Neural cell (in vitro differentiated cells): ENCODE results near the gene GABRG3. TPM values are rescaled to one million over a fixed set of nuclear protein-coding genes. Genes with fewer than 3 reads are reported as not detected.

Experiments
- H2AFZ ChIP-seq: fragments of 200-600, 300-800 bp; sonication (generic), shearing (Covaris generic); 2 replicates; pipeline ENCODE4 v1.6.0; 2014; ENCODE audit warnings: low read depth, mild to moderate bottlenecking, antibody characterized with exemption, low read length, moderate library complexity
- H3F3A ChIP-seq: fragments of 200-600 bp; shearing (Covaris generic); 2 replicates; pipeline ENCODE4 v1.6.1; 2016; ENCODE audit warnings: mild to moderate bottlenecking, moderate library complexity, mixed read lengths, antibody characterized with exemption, low read length; ENCODE audit not compliant: insufficient read depth, poor library complexity, severe bottlenecking
- H3K27ac ChIP-seq: fragments of 200-600, 300-800 bp; sonication (generic), shearing (Covaris generic); 2 replicates; pipeline ENCODE4 v1.5.1; 2014; ENCODE audit warnings: mild to moderate bottlenecking, low read length, moderate library complexity
- H3K27me3 ChIP-seq: fragments of 300-800, 200-600 bp; sonication (generic), shearing (Covaris generic); 2 replicates; pipeline ENCODE4 v1.6.0; 2014; ENCODE audit warnings: mild to moderate bottlenecking, low read depth, low read length, moderate library complexity; ENCODE audit not compliant: insufficient read depth
- H3K36me3 ChIP-seq: fragments of 300-800, 200-600 bp; sonication (generic), shearing (Covaris generic); 2 replicates; pipeline ENCODE4 v1.5.1; 2014; ENCODE audit warnings: mild to moderate bottlenecking, antibody characterized with exemption, low read length, moderate library complexity; ENCODE audit not compliant: insufficient read depth
- H3K4me2 ChIP-seq: fragments of 300-800, 200-600 bp; sonication (generic), shearing (Covaris generic); 2 replicates; pipeline ENCODE4 v1.6.0; 2014; ENCODE audit warnings: mild to moderate bottlenecking, low read length
- H3K4me3 ChIP-seq: fragments of 300-800, 200-600 bp; sonication (generic), shearing (Covaris generic); 2 replicates; pipeline ENCODE4 v1.5.1; 2014; ENCODE audit warnings: mild to moderate bottlenecking, low read length, moderate library complexity
- H3K79me2 ChIP-seq: fragments of 200-600 bp; shearing (Covaris generic); replicated peaks from 2 replicates; pipeline ENCODE4 v1.6.0; 2014; ENCODE audit warnings: mild to moderate bottlenecking, low read length, moderate library complexity; ENCODE audit not compliant: insufficient read depth
- H3K9ac ChIP-seq: fragments of 300-800, 200-600 bp; sonication (generic), shearing (Covaris generic); 2 replicates; pipeline ENCODE4 v1.6.1; 2016; ENCODE audit warnings: mild to moderate bottlenecking, low read length, mixed read lengths
- H3K9me2 ChIP-seq: fragments of 200-600 bp; shearing (Covaris generic); 2 replicates; pipeline ENCODE4 v1.6.1; 2016; ENCODE audit warnings: mild to moderate bottlenecking, low read length, mixed read lengths; ENCODE audit not compliant: insufficient read depth
- H3K9me3 ChIP-seq: fragments of 200-600, 300-800 bp; sonication (generic), shearing (Covaris generic); 2 replicates; pipeline ENCODE4 v1.6.1; 2016; ENCODE audit warnings: mild to moderate bottlenecking, mixed run types, low read length, moderate library complexity, mixed read lengths
- H4K20me1 ChIP-seq: fragments of 200-600 bp; shearing (Covaris generic); 2 replicates; pipeline ENCODE4 v1.6.1; 2016; ENCODE audit warnings: mild to moderate bottlenecking, mixed run types; ENCODE audit not compliant: insufficient read depth
- EP300 ChIP-seq: fragments of 450-650 bp; conservative IDR thresholded peaks from 2 replicates; pipeline ENCODE4 v1.6.1; 2014; ENCODE audit warnings: antibody characterized with exemption, mild to moderate bottlenecking, moderate library complexity; ENCODE audit not compliant: poor library complexity, severe bottlenecking
- EZH2 ChIP-seq: fragments of 200-600, 300-800 bp; shearing (Covaris generic), sonication (generic); IDR thresholded peaks from 2 replicates; pipeline ENCODE4 v1.6.1; 2014; ENCODE audit warnings: antibody characterized with exemption, low read length, borderline replicate concordance, mild to moderate bottlenecking; ENCODE audit not compliant: insufficient read depth, poor library complexity, severe bottlenecking
- MXI1 ChIP-seq: fragments of 450-650 bp; conservative IDR thresholded peaks from 2 replicates; pipeline ENCODE4 v1.6.1; 2014; ENCODE audit warnings: antibody characterized with exemption, mild to moderate bottlenecking; ENCODE audit not compliant: poor library complexity, severe bottlenecking
- POLR2AphosphoS5 ChIP-seq: IDR thresholded peaks from 2 replicates; pipeline ENCODE4 v1.6.1; 2012
- RAD21 ChIP-seq: fragments of 450-650 bp; conservative IDR thresholded peaks from 2 replicates; pipeline ENCODE4 v1.6.1; 2014; ENCODE audit warnings: antibody characterized with exemption, mild to moderate bottlenecking, moderate library complexity
- SMC3 ChIP-seq: fragments of 450-650 bp; conservative IDR thresholded peaks from 2 replicates; pipeline ENCODE4 v1.6.1; 2014; ENCODE audit warnings: antibody characterized with exemption, mild to moderate bottlenecking, moderate library complexity; ENCODE audit not compliant: poor library complexity
- TAF1 ChIP-seq: IDR thresholded peaks from 2 replicates; pipeline ENCODE4 v1.6.1; 2012; ENCODE audit warnings: low read depth
- polyA plus RNA-seq: library from polyadenylated mRNA; depleted of rRNA; stranded (reverse); fragments of >200 nt; gene quantifications from 2 replicates; pipeline ENCODE4 v1.2.3, GENCODE V29; 2014
- TF ChIP-seq, protein P1 (sequence below): fragments of 450-650 bp; IDR thresholded peaks from 2 replicates; pipeline ENCODE4 v1.5.1; 2014; ENCODE audit warnings: antibody characterized with exemption, mild to moderate bottlenecking, moderate library complexity; ENCODE audit not compliant: poor library complexity, severe bottlenecking
- TF ChIP-seq, protein P2 (sequence below): IDR thresholded peaks from 2 replicates; pipeline ENCODE4 v1.6.1; 2012; ENCODE audit warnings: borderline replicate concordance

Gene GABRG3
- polyA plus RNA-seq, 1 donor from 2014 or later: 1.2 TPM

DNA sequence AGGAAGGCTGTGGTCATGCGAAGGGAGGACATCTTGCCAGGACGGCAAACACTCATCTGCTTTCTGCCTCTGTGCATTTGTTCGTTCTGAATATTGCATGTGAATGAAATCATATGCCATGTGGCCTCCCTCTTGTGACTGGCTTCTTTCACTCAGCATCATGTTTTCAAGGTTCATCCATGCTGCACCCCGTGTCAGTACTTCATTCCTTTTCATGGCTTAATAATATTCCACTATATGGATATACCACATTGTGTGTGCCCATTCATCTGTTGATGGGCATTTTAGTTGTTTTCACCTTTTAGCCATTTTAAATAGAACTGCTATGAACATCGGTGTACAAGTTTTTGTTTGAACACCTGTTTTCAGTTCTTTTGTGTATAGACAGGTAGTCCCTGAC lies 118.7 kb downstream of the GABRG3 start:
- Histone ChIP-seq H3K79me2 (no peaks in the 10 kb centered on the region), H3K9me3 (no peaks in the 10 kb centered on the region), H4K20me1 (no peaks in the 10 kb centered on the region), H3K36me3 (no peaks in the 10 kb centered on the region), H3K27me3 (no peaks in the 10 kb centered on the region), H3K9ac (no peak overlapping the region), H3K4me3 (no peak overlapping the region), H3K27ac (no peak overlapping the region), H3F3A (no peaks in the 10 kb centered on the region), H3K9me2 (no peaks in the 10 kb centered on the region), H3K4me2 (no peak overlapping the region), H2AFZ (no peak overlapping the region)
- TF ChIP-seq MXI1: no peak
- no peak for TF ChIP-seq TAF1
- TF ChIP-seq RAD21: no peak
- TF ChIP-seq EZH2: no peak
- TF ChIP-seq, protein P1, sequence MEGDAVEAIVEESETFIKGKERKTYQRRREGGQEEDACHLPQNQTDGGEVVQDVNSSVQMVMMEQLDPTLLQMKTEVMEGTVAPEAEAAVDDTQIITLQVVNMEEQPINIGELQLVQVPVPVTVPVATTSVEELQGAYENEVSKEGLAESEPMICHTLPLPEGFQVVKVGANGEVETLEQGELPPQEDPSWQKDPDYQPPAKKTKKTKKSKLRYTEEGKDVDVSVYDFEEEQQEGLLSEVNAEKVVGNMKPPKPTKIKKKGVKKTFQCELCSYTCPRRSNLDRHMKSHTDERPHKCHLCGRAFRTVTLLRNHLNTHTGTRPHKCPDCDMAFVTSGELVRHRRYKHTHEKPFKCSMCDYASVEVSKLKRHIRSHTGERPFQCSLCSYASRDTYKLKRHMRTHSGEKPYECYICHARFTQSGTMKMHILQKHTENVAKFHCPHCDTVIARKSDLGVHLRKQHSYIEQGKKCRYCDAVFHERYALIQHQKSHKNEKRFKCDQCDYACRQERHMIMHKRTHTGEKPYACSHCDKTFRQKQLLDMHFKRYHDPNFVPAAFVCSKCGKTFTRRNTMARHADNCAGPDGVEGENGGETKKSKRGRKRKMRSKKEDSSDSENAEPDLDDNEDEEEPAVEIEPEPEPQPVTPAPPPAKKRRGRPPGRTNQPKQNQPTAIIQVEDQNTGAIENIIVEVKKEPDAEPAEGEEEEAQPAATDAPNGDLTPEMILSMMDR: no peak
- TF ChIP-seq EP300: no peak
- TF ChIP-seq SMC3: no peak
- no peak for TF ChIP-seq POLR2AphosphoS5
- TF ChIP-seq, protein P2, sequence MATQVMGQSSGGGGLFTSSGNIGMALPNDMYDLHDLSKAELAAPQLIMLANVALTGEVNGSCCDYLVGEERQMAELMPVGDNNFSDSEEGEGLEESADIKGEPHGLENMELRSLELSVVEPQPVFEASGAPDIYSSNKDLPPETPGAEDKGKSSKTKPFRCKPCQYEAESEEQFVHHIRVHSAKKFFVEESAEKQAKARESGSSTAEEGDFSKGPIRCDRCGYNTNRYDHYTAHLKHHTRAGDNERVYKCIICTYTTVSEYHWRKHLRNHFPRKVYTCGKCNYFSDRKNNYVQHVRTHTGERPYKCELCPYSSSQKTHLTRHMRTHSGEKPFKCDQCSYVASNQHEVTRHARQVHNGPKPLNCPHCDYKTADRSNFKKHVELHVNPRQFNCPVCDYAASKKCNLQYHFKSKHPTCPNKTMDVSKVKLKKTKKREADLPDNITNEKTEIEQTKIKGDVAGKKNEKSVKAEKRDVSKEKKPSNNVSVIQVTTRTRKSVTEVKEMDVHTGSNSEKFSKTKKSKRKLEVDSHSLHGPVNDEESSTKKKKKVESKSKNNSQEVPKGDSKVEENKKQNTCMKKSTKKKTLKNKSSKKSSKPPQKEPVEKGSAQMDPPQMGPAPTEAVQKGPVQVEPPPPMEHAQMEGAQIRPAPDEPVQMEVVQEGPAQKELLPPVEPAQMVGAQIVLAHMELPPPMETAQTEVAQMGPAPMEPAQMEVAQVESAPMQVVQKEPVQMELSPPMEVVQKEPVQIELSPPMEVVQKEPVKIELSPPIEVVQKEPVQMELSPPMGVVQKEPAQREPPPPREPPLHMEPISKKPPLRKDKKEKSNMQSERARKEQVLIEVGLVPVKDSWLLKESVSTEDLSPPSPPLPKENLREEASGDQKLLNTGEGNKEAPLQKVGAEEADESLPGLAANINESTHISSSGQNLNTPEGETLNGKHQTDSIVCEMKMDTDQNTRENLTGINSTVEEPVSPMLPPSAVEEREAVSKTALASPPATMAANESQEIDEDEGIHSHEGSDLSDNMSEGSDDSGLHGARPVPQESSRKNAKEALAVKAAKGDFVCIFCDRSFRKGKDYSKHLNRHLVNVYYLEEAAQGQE: no peak

DNA sequence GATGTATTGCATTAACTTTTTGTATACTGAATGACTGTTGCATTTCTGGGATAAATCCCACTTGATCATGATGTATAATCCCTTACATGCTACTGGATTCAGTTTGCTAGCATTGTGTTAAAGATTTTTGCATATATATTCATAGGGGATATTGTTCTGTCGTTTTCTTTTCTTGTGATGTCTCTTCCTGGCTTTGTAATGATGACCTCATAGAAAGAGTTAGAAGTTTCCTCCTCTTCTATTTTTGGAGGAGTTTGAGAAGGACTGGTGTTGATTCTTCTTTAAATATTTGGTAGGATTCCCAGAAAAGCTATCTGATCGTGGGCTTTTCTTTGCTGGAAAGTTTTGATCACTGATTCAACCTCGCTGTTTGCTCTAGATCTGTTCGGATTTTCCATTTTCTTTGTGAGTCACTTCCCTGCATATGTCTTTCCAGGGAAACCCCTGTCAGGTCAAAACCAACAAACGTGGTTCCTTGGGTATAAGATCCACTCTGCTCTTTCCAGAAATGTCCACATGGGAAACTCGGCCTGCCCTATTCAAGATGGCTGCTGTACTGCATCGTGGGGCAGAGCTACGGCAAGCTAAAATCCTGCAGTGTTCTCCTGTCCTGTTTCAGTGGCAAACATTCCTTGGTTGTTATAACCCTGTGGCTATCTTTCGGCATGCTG lies 120.4 kb downstream of the GABRG3 start:
- no peak overlapping the region for H2AFZ ChIP-seq
- no peak overlapping the region for H3K4me2 ChIP-seq
- no peaks in the 10 kb centered on the region for H3K36me3 ChIP-seq
- H4K20me1 ChIP-seq: no peaks in the 10 kb centered on the region
- no peaks in the 10 kb centered on the region for H3K9me3 ChIP-seq
- no peak overlapping the region for H3K27ac ChIP-seq
- H3K4me3 ChIP-seq: no peak overlapping the region
- no peaks in the 10 kb centered on the region for H3K79me2 ChIP-seq
- no peaks in the 10 kb centered on the region for H3K27me3 ChIP-seq
- no peaks in the 10 kb centered on the region for H3K9me2 ChIP-seq
- no peak overlapping the region for H3K9ac ChIP-seq
- TF ChIP-seq EP300 (no peak), RAD21 (no peak), SMC3 (no peak), TAF1 (no peak), MXI1 (no peak), POLR2AphosphoS5 (no peak), EZH2 (no peak)
- TF ChIP-seq, protein P1: no peak
- TF ChIP-seq, protein P2: no peak
- H3F3A ChIP-seq: no peaks in the 10 kb centered on the region
